ENCODE measurements around the gene TFAP2A. TPM values are rescaled to one million over a fixed set of nuclear protein-coding genes. Genes with fewer than 3 reads are reported as not detected.

The TFAP2A gene
- total and polyA plus RNA-seq, 12 donors, result 0.18 to 0.84 (median 0.49) TPM; not detected in 2

- 4 to 6% (median 6%) methylated on average over 26 to 31 of the region's 31 CpGs for WGBS, 4 donors
- Histone ChIP-seq H3K4me3 (peak overlapping the region in 2 of 4 donors; percentile 50 to 87), H3K4me1 (replicated peaks in 1 of 2) (peaks cover 19 to 25% of the 10 kb centered on the region in 2 donors), H3K27me3 (peaks cover 83% of the 10 kb centered on the region), H3K36me3 (replicated peaks in 1 of 2) (no peaks in the 10 kb centered on the region), H3K27ac (no peak overlapping the region), H3K9me3 (replicated peaks in 1 of 3) (no peaks in the 10 kb centered on the region)
- intact Hi-C loops (cut with DNase I), result loop anchor here in 1 of 2 donors (10.0 kb wide), 1 partner anchor 379 kb away; no protein-coding TSS in a partner anchor
- DNase-seq, result no peak
- TF ChIP-seq, protein P1, sequence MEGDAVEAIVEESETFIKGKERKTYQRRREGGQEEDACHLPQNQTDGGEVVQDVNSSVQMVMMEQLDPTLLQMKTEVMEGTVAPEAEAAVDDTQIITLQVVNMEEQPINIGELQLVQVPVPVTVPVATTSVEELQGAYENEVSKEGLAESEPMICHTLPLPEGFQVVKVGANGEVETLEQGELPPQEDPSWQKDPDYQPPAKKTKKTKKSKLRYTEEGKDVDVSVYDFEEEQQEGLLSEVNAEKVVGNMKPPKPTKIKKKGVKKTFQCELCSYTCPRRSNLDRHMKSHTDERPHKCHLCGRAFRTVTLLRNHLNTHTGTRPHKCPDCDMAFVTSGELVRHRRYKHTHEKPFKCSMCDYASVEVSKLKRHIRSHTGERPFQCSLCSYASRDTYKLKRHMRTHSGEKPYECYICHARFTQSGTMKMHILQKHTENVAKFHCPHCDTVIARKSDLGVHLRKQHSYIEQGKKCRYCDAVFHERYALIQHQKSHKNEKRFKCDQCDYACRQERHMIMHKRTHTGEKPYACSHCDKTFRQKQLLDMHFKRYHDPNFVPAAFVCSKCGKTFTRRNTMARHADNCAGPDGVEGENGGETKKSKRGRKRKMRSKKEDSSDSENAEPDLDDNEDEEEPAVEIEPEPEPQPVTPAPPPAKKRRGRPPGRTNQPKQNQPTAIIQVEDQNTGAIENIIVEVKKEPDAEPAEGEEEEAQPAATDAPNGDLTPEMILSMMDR (IDR thresholded peaks at IDR 0.05), result no peak
- no peak for TF ChIP-seq POLR2A (IDR thresholded peaks at IDR 0.05)
Measured at GRCh38 chr6:10413262-10413849, 1.5 kb downstream of the TFAP2A start.

DNA sequence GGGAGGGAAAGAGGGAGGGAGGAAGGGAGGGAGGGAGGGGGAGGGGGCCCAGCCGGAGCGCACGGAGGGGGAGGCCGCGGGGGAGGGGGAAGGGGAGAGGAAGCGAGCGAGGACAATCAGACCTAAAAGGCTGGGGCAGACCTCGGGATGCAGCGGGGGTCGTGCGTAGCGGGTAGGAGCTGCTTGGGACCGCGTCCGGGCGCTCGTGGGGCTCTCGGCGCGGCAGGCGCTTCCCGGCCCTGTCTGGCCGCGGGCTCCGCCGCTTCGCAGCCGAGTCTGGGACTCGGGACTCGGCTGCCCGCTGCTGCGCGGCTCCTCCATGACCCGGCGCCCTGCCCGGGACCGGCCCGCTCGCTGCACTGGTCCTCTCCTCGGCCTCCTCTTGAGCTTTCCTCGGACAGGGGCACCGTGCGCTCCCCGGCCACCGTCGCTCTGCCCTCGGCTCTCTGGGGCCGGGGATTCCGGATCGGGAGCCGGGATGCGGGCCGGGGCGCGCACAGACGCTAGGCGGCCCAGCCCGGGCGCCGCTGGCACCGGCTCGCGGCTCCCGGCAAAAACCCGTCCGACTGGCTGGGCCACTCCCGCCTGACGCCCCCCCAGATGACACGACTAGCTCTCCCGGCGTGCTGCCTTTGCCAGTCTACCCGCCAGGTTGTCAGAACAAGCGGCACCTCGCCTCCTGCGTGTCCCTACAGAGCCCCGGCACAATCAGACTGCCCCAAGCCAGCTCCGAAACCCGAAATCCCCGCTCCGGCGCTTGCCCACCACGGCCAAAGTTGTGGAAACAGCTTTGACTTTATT lies 2.2 kb downstream of the TFAP2A start:
- Histone ChIP-seq H3K27ac (peak overlapping the region in 2 of 5 donors; percentile 17 to 44), H3K9me3 (replicated peaks in 1 of 3) (no peaks in the 10 kb centered on the region), H3K36me3 (replicated peaks in 1 of 2) (no peaks in the 10 kb centered on the region), H3K4me3 (peak overlapping the region in 2 of 4 donors; percentile 50 to 87), H3K4me1 (replicated peaks in 1 of 2) (peaks cover 19 to 25% of the 10 kb centered on the region in 2 donors), H3K27me3 (peaks cover 76% of the 10 kb centered on the region)
- WGBS, 4 donors, result 0 to 1% (median 1%) methylated on average over 25 to 82 of the region's 82 CpGs
- intact Hi-C loops (cut with DNase I), result loop anchor here in 1 of 2 donors (10.0 kb wide), 1 partner anchor 378 kb away; no protein-coding TSS in a partner anchor
- peak in 3 of 7 donors; percentile 17 to 51 (median 43) for DNase-seq
- TF ChIP-seq POLR2A (IDR thresholded peaks at IDR 0.05), result no peak

DNA sequence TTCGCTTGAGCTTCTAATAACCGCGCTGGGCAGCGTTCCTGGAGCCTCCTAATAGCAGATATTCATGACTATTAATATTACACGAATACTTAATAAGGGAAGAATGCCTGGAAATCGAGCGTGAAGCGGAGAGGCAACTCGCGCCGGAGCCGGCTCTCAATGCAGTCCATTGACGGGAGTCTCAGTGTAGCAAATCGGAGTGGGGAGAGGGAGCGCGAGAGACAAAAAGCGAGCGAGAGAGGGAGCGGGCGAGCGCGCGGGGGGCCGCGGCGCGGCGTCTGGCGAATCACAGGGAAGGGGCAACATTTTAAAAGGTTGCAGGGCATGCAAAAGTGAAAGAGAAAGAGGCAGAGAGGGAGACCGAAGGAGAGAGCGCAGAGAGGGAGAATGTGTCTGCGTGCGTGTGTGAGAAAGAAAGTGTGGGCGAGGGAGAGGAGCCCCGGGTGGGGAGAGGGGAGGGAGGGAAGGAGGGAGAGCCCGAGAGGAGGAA lies 2.9 kb downstream of the TFAP2A start:
- peak in 6 of 7 donors; percentile 30 to 67 (median 42) for DNase-seq
- intact Hi-C loops (cut with DNase I), result loop anchor here in 1 of 2 donors (10.0 kb wide), 1 partner anchor 377 kb away; no protein-coding TSS in a partner anchor
- Histone ChIP-seq H3K27ac (peak overlapping the region in 2 of 5 donors; percentile 18 to 31), H3K27me3 (peaks cover 72% of the 10 kb centered on the region), H3K4me3 (peak overlapping the region in 3 of 4 donors; percentile 50 to 87 (median 62)), H3K4me1 (replicated peaks in 1 of 2) (peaks cover 19 to 25% of the 10 kb centered on the region in 2 donors), H3K9me3 (replicated peaks in 1 of 3) (no peaks in the 10 kb centered on the region), H3K36me3 (replicated peaks in 1 of 2) (no peaks in the 10 kb centered on the region)
- 0 to 2% (median 1%) methylated on average over 35 to 36 of the region's 36 CpGs for WGBS, 4 donors
- TF ChIP-seq, protein P1 (IDR thresholded peaks at IDR 0.05), result no peak
- TF ChIP-seq POLR2A (IDR thresholded peaks at IDR 0.05), result peak in 1 of 2 donors; percentile 12

DNA sequence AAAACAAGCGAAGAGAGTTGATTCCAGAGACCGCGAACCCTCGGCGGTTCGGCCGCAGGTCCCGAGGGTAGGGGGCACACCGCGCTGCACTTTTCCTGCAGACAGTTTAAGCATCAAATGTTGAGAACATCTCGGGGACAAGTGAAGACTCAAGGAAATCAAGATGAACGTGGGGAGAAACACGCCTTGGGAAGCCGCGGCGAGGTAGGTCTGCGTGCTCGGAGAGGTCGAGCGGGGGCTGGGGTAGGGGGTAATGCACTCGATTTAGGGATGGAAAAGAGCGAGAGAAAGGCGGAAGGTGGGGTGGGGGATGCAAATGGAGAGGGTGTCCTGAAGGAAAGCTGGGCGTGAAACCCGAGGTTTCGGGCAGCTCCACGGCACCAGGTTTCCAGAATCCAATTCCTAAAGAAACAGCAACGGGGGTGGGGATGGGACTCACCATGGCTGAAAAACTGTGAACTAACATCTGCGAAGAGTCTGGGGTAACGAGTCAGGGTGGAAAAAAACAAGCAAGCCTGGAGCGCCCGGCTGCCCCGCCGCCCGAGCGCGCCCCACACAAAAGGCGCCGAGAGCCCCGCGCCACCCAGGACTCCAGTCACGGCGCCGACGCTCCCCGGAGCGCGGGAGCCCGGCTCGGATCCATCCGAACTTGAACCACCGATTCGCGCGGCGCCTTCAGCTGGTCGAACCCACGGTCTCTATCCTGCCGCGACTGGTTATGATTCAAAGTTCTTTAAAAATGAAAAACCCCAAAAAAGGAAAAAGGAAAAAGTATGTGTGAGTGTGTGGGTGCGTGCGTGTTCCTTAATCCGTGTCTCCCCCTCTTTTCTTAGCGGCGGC lies 3.5 kb downstream of the TFAP2A start:
- no peaks in the 10 kb centered on the region for H3K9me3 ChIP-seq (replicated peaks in 1 of 3)
- H3K27me3 ChIP-seq, result peaks cover 68% of the 10 kb centered on the region
- peak overlapping the region in 1 of 5 donors; percentile 31 for H3K27ac ChIP-seq
- peak overlapping the region in 3 of 4 donors; percentile 50 to 87 (median 62) for H3K4me3 ChIP-seq
- 4 to 7% (median 4%) methylated on average over 50 to 65 of the region's 65 CpGs for WGBS, 4 donors
- TF ChIP-seq, protein P1 (IDR thresholded peaks at IDR 0.05), result no peak
- no peak for TF ChIP-seq POLR2A (IDR thresholded peaks at IDR 0.05)
- peaks cover 19 to 25% of the 10 kb centered on the region in 2 donors for H3K4me1 ChIP-seq (replicated peaks in 1 of 2)
- H3K36me3 ChIP-seq (replicated peaks in 1 of 2), result no peaks in the 10 kb centered on the region
- no peak for DNase-seq
- intact Hi-C loops (cut with DNase I), result loop anchor here in 1 of 2 donors (10.0 kb wide), 1 partner anchor 377 kb away; no protein-coding TSS in a partner anchor

Data from adrenal gland (tissue), 12 donors.